Measurements from ENCODE around the gene AGAP2. TPM values are rescaled to one million over a fixed set of nuclear protein-coding genes. Genes with fewer than 3 reads are reported as not detected.

Gene AGAP2
- total RNA-seq, 1 experiment from 2014 or later = 0.57 TPM

GRCh38 chr12:57761391-57761998 lies 23.0 kb upstream of the AGAP2 start:
- intact Hi-C loops (cut with micrococcal nuclease; ENCODE audit: unreplicated experiment) = no loop called here
- no TSS peak for BruUV-seq (replicated peaks)
- Mint-ChIP-seq H3K4me3 (ENCODE audit: low read depth, unreplicated experiment) (no peak overlapping the region), H3K36me3 (ENCODE audit: insufficient read depth, unreplicated experiment) (peaks cover 52% of the 10 kb centered on the region), H3K4me1 (ENCODE audit: low read depth, unreplicated experiment) (peaks cover 22% of the 10 kb centered on the region), H3K27ac (ENCODE audit: unreplicated experiment) (peak overlapping the region; percentile 24), H3K9me3 (ENCODE audit: low read depth, unreplicated experiment) (no peaks in the 10 kb centered on the region), H3K27me3 (ENCODE audit: unreplicated experiment) (peaks cover 38% of the 10 kb centered on the region)
- no peak for TF ChIP-seq CTCF (IDR thresholded peaks at IDR 0.05; ENCODE audit: unreplicated experiment)
- DNase-seq = no peak
- CTCF ChIA-PET = interaction anchor here (0.9 kb wide), 1 partner anchor 751 kb away, joined by 4 read pairs; no protein-coding TSS in a partner anchor

GRCh38 chr12:57760347-57760982 lies 21.9 kb upstream of the AGAP2 start:
- no peak for TF ChIP-seq CTCF (IDR thresholded peaks at IDR 0.05; ENCODE audit: unreplicated experiment)
- CTCF ChIA-PET = interaction anchor here (0.6 to 0.9 kb wide), 2 partner anchors 12 to 18 kb away, joined by 3 read pairs; partner anchors contain the start of genes EEF1AKMT3 and METTL1
- no peak for DNase-seq
- BruUV-seq (replicated peaks) = no TSS peak
- H3K27me3 Mint-ChIP-seq (ENCODE audit: unreplicated experiment) = peaks cover 28% of the 10 kb centered on the region
- intact Hi-C loops (cut with micrococcal nuclease; ENCODE audit: unreplicated experiment) = no loop called here
- H3K4me1 Mint-ChIP-seq (ENCODE audit: low read depth, unreplicated experiment) = peaks cover 22% of the 10 kb centered on the region
- H3K36me3 Mint-ChIP-seq (ENCODE audit: insufficient read depth, unreplicated experiment) = peaks cover 58% of the 10 kb centered on the region
- no peaks in the 10 kb centered on the region for H3K9me3 Mint-ChIP-seq (ENCODE audit: low read depth, unreplicated experiment)
- no peak overlapping the region for H3K27ac Mint-ChIP-seq (ENCODE audit: unreplicated experiment)
- no peak overlapping the region for H3K4me3 Mint-ChIP-seq (ENCODE audit: low read depth, unreplicated experiment)

GRCh38 chr12:57759360-57759980 lies 20.9 kb upstream of the AGAP2 start:
- CTCF ChIA-PET = interaction anchor here (0.5 to 0.9 kb wide), 4 partner anchors 13 to 416 kb away, joined by 3 to 4 read pairs (median 3); partner anchors contain the start of genes EEF1AKMT3 and METTL1
- peak; percentile 57 for DNase-seq
- Mint-ChIP-seq H3K27me3 (ENCODE audit: unreplicated experiment) (peaks cover 18% of the 10 kb centered on the region), H3K36me3 (ENCODE audit: insufficient read depth, unreplicated experiment) (peaks cover 57% of the 10 kb centered on the region), H3K27ac (ENCODE audit: unreplicated experiment) (no peak overlapping the region), H3K4me3 (ENCODE audit: low read depth, unreplicated experiment) (no peak overlapping the region), H3K9me3 (ENCODE audit: low read depth, unreplicated experiment) (no peaks in the 10 kb centered on the region), H3K4me1 (ENCODE audit: low read depth, unreplicated experiment) (peaks cover 14% of the 10 kb centered on the region)
- TF ChIP-seq CTCF (IDR thresholded peaks at IDR 0.05; ENCODE audit: unreplicated experiment) = peak; percentile 55
- no TSS peak for BruUV-seq (replicated peaks)
- intact Hi-C loops (cut with micrococcal nuclease; ENCODE audit: unreplicated experiment) = no loop called here

GRCh38 chr12:57758552-57759359 lies 20.2 kb upstream of the AGAP2 start:
- Mint-ChIP-seq H3K36me3 (ENCODE audit: insufficient read depth, unreplicated experiment) (peaks cover 58% of the 10 kb centered on the region), H3K27me3 (ENCODE audit: unreplicated experiment) (peaks cover 11% of the 10 kb centered on the region), H3K4me3 (ENCODE audit: low read depth, unreplicated experiment) (no peak overlapping the region), H3K4me1 (ENCODE audit: low read depth, unreplicated experiment) (peaks cover 20% of the 10 kb centered on the region), H3K27ac (ENCODE audit: unreplicated experiment) (no peak overlapping the region), H3K9me3 (ENCODE audit: low read depth, unreplicated experiment) (no peaks in the 10 kb centered on the region)
- no peak for DNase-seq
- no peak for TF ChIP-seq CTCF (IDR thresholded peaks at IDR 0.05; ENCODE audit: unreplicated experiment)
- intact Hi-C loops (cut with micrococcal nuclease; ENCODE audit: unreplicated experiment) = no loop called here
- no TSS peak for BruUV-seq (replicated peaks)
- CTCF ChIA-PET = interaction anchor here (0.8 to 0.9 kb wide), 2 partner anchors 33 to 138 kb away, joined by 3 to 4 read pairs; no protein-coding TSS in a partner anchor
